ENCODE data around the gene TACC3. TPM values are rescaled to one million over a fixed set of nuclear protein-coding genes. Genes with fewer than 3 reads are reported as not detected.

The TACC3 gene
- total RNA-seq, 2 donors from 2014 or later: 4.3 to 35.6 TPM

- DNase-seq (ENCODE audit: low spot score): no peak
- Histone ChIP-seq H3K4me1 (replicated peaks) (no peaks in the 10 kb centered on the region), H3K27me3 (replicated peaks; ENCODE audit: insufficient read depth) (no peaks in the 10 kb centered on the region), H3K36me3 (no peaks in the 10 kb centered on the region), H3K4me3 (no peak overlapping the region), H3K9me3 (no peaks in the 10 kb centered on the region), H3K27ac (no peak overlapping the region)
- WGBS: 65% methylated on average over 12 of the region's 12 CpGs
- TF ChIP-seq POLR2AphosphoS5 (IDR thresholded peaks at IDR 0.05) (no peak), POLR2A (IDR thresholded peaks at IDR 0.05) (no peak), CTCF (IDR thresholded peaks at IDR 0.05) (no peak)
- intact Hi-C loops (cut with DNase I): no loop called here
Measured at GRCh38 chr4:1783970-1784369, 62.6 kb downstream of the TACC3 start.

- H3K4me3 ChIP-seq: no peak overlapping the region
- no peaks in the 10 kb centered on the region for H3K36me3 ChIP-seq
- H3K9me3 ChIP-seq: no peaks in the 10 kb centered on the region
- DNase-seq (ENCODE audit: low spot score): no peak
- 60% methylated on average over 10 of the region's 10 CpGs for WGBS
- H3K4me1 ChIP-seq (replicated peaks): no peaks in the 10 kb centered on the region
- TF ChIP-seq CTCF (IDR thresholded peaks at IDR 0.05) (no peak), POLR2A (IDR thresholded peaks at IDR 0.05) (no peak), POLR2AphosphoS5 (IDR thresholded peaks at IDR 0.05) (no peak)
- intact Hi-C loops (cut with DNase I): no loop called here
- H3K27me3 ChIP-seq (replicated peaks; ENCODE audit: insufficient read depth): no peaks in the 10 kb centered on the region
- H3K27ac ChIP-seq: no peak overlapping the region
Measured at GRCh38 chr4:1784395-1784788, 63.1 kb downstream of the TACC3 start.

GRCh38 chr4:1784789-1785591 is 63.7 kb downstream of the TACC3 start:
- intact Hi-C loops (cut with DNase I): no loop called here
- TF ChIP-seq POLR2A (IDR thresholded peaks at IDR 0.05) (no peak), CTCF (IDR thresholded peaks at IDR 0.05) (no peak), POLR2AphosphoS5 (IDR thresholded peaks at IDR 0.05) (no peak)
- whole genome bisulfite sequencing: 81% methylated on average over 17 of the region's 17 CpGs

GRCh38 chr4:1785592-1785991 is 64.3 kb downstream of the TACC3 start:
- H3K27ac ChIP-seq: no peak overlapping the region
- no peak for DNase-seq (ENCODE audit: low spot score)
- no peaks in the 10 kb centered on the region for H3K4me1 ChIP-seq (replicated peaks)
- 96% methylated on average over 11 of the region's 11 CpGs for WGBS
- no peaks in the 10 kb centered on the region for H3K9me3 ChIP-seq
- H3K4me3 ChIP-seq: no peak overlapping the region
- TF ChIP-seq POLR2AphosphoS5 (IDR thresholded peaks at IDR 0.05) (no peak), CTCF (IDR thresholded peaks at IDR 0.05) (no peak), POLR2A (IDR thresholded peaks at IDR 0.05) (no peak)
- H3K36me3 ChIP-seq: no peaks in the 10 kb centered on the region
- intact Hi-C loops (cut with DNase I): no loop called here
- H3K27me3 ChIP-seq (replicated peaks; ENCODE audit: insufficient read depth): no peaks in the 10 kb centered on the region

More at GRCh38 chr4:1784789-1785591, 63.7 kb downstream of the TACC3 start:
- H3K9me3 ChIP-seq: no peaks in the 10 kb centered on the region
- no peaks in the 10 kb centered on the region for H3K4me1 ChIP-seq (replicated peaks)
- DNase-seq (ENCODE audit: low spot score): no peak
- no peak overlapping the region for H3K27ac ChIP-seq
- no peaks in the 10 kb centered on the region for H3K36me3 ChIP-seq
- no peak overlapping the region for H3K4me3 ChIP-seq
- H3K27me3 ChIP-seq (replicated peaks; ENCODE audit: insufficient read depth): no peaks in the 10 kb centered on the region
